BJ (cell line): ENCODE results near the gene SYNE2. TPM values are rescaled to one million over a fixed set of nuclear protein-coding genes. Genes with fewer than 3 reads are reported as not detected.

Experiments used
- CTCF ChIA-PET: fragments of 350-600 bp; formaldehyde crosslinking; extraction: SDS; loops from one replicate; lab custom pipeline; 2021; ENCODE audit warnings: antibody characterized with exemption, inconsistent platforms; lab: Yijun Ruan, JAX
- POLR2A ChIA-PET: fragments of 300-600 bp; sonication (Branson Sonifier 250); formaldehyde crosslinking; extraction: SDS; loops from one replicate; lab custom pipeline; 2021; ENCODE audit warnings: antibody characterized with exemption; lab: Charles Lee
- DNase-seq: peaks from one replicate; pipeline ENCODE4 v3.0.0-alpha.2; 2011; ENCODE audit warnings: low read depth
- H3K27me3 ChIP-seq: 2 replicates; pipeline ENCODE4 v1.6.0; 2011; ENCODE audit warnings: low read length; ENCODE audit not compliant: control insufficient read depth, insufficient read depth
- H3K36me3 ChIP-seq: 2 replicates; pipeline ENCODE4 v1.5.1; 2011; ENCODE audit warnings: low read length; ENCODE audit not compliant: control insufficient read depth, insufficient read depth
- H3K4me3 ChIP-seq: 2 replicates; pipeline ENCODE4 v1.5.1; 2011; ENCODE audit warnings: low read depth, mild to moderate bottlenecking, control low read depth, low read length
- CTCF ChIP-seq: IDR thresholded peaks from 2 replicates; pipeline ENCODE4 v1.5.1; 2011; ENCODE audit warnings: low read depth, mild to moderate bottlenecking, control low read depth, inconsistent platforms, low read length, moderate library complexity; ENCODE audit not compliant: insufficient read depth
- polyA plus RNA-seq: library from polyadenylated mRNA; depleted of rRNA; stranded (reverse); fragments of >200 nt; gene quantifications from 2 replicates; pipeline ENCODE4 v1.2.3, GENCODE V29; 2011

Gene SYNE2
- polyA plus RNA-seq, 1 experiment: 5.2 TPM

- no peaks in the 10 kb centered on the region; the same call in 1 of the 2 replicates for H3K36me3 ChIP-seq
- H3K4me3 ChIP-seq: no peak overlapping the region
- CTCF ChIA-PET: interaction anchor here (1.4 kb wide), 1 partner anchor 10 kb away, joined by 3 read pairs; no protein-coding TSS in a partner anchor
- no peaks in the 10 kb centered on the region for H3K27me3 ChIP-seq
- POLR2A ChIA-PET: no interaction called here
- DNase-seq: peak; percentile 3
- no peak for TF ChIP-seq CTCF
Measured at GRCh38 chr14:63956326-63956725, 103.5 kb downstream of the SYNE2 start.

GRCh38 chr14:63960926-63961567 is 108.2 kb downstream of the SYNE2 start:
- H3K4me3 ChIP-seq: no peak overlapping the region
- TF ChIP-seq CTCF: no peak
- no peaks in the 10 kb centered on the region for H3K27me3 ChIP-seq
- ChIA-PET POLR2A (no interaction called here), CTCF (no interaction called here)
- no peak for DNase-seq
- no peaks in the 10 kb centered on the region for H3K36me3 ChIP-seq

- no peak for TF ChIP-seq CTCF
- H3K36me3 ChIP-seq: no peaks in the 10 kb centered on the region
- ChIA-PET POLR2A (interaction anchor here (0.5 kb wide), 1 partner anchor 111 kb away, joined by 3 read pairs; no protein-coding TSS in a partner anchor), CTCF (no interaction called here)
- H3K4me3 ChIP-seq: no peak overlapping the region
- H3K27me3 ChIP-seq: no peaks in the 10 kb centered on the region
- no peak for DNase-seq
Measured at GRCh38 chr14:63962906-63963305, 110.1 kb downstream of the SYNE2 start.

- POLR2A ChIA-PET: interaction anchor here (0.5 kb wide), 1 partner anchor 111 kb away, joined by 3 read pairs; no protein-coding TSS in a partner anchor
- CTCF ChIA-PET: no interaction called here
- no peaks in the 10 kb centered on the region for H3K36me3 ChIP-seq
- no peaks in the 10 kb centered on the region for H3K27me3 ChIP-seq
- H3K4me3 ChIP-seq: no peak overlapping the region
- no peak for DNase-seq
- TF ChIP-seq CTCF: no peak
Measured at GRCh38 chr14:63963439-63963838, 110.6 kb downstream of the SYNE2 start.

- POLR2A ChIA-PET: no interaction called here
- DNase-seq: no peak
- TF ChIP-seq CTCF: no peak
- Histone ChIP-seq H3K4me3 (no peak overlapping the region), H3K36me3 (no peaks in the 10 kb centered on the region), H3K27me3 (no peaks in the 10 kb centered on the region)
- CTCF ChIA-PET: interaction anchor here (0.6 kb wide), 1 partner anchor 336 kb away, joined by 3 read pairs; no protein-coding TSS in a partner anchor
Measured at GRCh38 chr14:63964113-63964512, 111.3 kb downstream of the SYNE2 start.
